Activated gamma-delta T cell treated with Interleukin-2 at 50 U/mL for 16 hours (primary cell): ENCODE results near the gene PCOLCE2.

Experiments used
- DNase-seq: peaks from one replicate; pipeline ENCODE4 v3.0.0-alpha.2; 2020

The PCOLCE2 gene

DNA sequence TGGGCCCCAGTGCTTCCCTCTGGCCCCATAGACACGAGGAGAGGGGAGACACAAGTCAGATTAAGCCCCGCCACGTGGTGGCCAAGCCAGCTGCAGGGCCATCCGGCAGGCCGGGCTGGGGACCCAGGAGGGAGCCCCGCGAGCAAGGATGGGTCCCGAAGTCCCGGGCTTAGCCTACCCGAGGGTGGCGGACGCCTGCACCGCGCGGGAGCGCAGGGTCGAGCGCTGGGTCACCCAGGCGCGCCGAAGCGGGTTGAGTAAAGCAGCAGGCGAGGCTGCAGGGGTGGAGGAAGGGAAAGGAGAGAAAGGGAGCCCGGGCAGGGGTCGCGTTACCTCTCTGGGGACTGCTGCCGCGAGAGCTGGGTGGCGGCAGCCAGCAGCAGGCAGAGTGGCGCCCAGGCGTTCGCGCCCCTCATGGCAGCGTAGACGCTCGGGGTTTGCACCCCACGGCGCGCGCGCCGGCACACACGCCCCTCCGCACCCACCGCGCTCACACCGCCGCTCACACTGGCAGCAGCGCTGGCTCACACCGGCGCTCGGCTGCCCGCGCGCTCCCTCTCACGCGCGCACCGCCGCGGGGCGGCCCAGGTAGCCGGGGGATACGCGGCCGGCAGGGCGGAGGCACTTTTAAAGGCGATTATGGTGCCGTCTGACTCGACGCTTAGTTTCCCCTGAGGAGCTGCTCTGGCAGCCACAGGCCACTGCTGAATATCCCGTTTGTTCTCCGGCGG lies at the start of gene PCOLCE2:
TSS of gene PCOLCE2 (minus strand) at position 603 of the 731 bp plus-strand sequence. CDS start at position 416, 187 bp downstream.
- no peak for DNase-seq

- DNase-seq: no peak
These were observed 47.1 kb upstream of the PCOLCE2 start for GRCh38 chr3:142935963-142936362.

DNA sequence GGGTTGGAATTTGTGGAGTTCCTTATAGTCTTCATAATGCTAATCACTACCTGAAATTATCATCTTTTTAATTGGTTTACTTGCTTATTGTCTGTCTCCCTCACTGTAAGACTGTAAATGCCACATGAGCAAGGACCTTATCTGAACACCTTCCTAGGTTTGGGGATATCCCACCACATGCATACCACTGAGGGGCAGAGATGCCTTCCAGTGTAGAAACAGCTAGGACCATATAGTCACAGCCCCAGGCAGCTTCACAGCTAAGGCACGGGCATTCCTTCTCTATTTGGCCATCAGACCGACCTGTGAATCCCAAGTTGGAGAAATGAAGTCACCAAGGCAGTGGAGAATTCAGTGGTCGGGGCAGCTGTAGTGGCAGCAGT lies 46.0 kb upstream of the PCOLCE2 start:
- DNase-seq: no peak

DNA sequence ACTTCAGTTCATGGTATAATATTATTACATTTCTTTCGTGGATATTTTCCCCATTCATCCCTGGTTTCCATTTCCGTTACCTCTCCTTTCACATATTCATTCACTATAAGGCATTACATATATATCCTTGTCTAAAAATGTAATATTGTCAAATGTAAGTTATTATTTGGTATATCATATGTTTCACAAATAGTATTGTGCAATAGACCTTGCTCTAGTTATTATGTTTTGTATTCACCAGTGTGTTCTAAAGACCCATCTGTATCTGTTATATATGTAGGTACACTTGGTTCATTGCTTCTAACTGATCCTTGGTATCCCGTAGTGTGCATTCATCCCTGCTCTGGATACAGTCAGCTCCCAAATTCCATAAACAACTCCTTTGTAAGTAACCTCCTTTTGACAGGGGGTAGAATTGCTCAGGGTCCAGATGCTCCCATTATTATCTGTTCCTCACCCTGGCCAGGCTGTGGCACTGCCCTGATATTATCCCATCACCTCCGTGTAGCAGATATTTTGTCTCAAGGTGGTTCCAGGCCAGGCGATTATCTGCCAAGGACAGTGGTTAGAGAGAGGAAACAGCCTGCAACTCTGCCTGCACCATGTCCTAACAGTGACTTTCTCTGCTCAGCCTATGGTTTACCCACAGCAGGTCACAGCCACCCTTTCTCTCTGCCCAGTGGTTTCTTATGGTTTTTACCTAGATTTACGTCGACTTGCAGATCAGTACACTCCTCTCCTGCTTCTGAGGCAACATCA lies 45.4 kb upstream of the PCOLCE2 start:
- no peak for DNase-seq

- no peak for DNase-seq
These were observed 42.3 kb upstream of the PCOLCE2 start for GRCh38 chr3:142931222-142931621.

DNA sequence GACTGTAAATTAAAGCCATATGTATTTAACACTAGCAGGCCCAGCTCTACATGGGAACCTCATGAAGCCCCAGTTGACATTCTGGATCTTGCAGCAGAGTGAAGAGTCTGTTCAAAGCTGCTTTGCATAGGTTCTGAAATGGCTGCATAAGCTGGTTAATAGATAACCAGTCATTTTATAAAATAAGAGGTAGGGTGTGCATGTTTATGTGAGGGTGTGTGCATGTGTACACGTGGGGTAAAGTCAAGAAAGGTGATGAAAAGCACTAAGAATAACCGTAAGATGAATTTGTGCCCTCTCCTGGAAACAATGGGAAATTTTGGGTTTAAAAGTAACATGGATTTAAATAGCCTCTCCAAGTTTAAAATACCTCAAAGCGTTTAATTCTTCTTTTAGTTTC lies 41.6 kb upstream of the PCOLCE2 start:
- no peak for DNase-seq

DNA sequence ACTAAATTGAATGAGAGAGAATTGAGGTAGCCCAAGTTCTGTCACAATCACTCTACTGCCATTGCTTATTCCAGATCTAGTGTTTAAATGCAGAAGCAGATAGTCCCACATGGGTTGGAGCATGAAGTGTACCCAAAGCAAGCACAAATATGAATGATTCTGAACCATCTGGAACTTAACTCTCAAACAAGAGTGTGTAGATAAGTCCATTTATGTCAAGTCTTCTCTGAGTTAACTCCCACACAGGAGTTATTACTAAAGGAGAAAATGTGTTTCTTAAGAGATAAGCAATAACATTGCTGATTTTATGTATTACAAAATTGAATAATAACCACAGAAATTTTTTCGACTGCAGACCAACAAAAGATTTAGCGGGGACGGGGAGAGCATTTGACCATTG lies 41.0 kb upstream of the PCOLCE2 start:
- no peak for DNase-seq

GRCh38 chr3:142929109-142929508 lies 40.2 kb upstream of the PCOLCE2 start:
- no peak for DNase-seq

DNA sequence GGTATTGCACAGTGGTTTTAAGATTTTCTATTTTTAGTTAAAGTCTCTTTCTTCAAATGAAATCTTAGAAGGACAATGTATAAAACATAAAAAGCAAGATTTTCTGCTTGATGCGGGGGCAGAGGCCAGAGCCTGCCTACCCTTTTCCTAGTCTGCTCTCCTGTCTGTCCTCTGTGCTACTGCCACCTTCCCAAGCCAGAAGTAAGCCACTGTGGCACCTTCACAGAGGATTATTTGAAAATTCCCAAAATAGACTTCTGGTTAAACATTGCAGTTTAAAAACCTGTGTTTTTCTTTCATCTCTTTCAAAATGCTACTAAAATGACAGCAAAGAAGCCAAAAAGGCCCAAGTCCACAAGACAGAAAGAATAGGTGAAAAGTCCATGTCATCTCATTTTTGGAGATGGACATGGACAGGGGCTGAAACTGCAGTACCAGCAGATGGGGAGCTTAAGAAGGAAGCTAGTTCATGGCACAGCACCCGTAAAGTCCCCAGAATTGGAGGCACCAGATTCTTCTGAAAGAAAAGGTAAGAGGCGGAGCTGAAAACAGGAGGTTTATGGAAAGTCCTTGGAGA lies 37.6 kb upstream of the PCOLCE2 start:
- DNase-seq: no peak

DNA sequence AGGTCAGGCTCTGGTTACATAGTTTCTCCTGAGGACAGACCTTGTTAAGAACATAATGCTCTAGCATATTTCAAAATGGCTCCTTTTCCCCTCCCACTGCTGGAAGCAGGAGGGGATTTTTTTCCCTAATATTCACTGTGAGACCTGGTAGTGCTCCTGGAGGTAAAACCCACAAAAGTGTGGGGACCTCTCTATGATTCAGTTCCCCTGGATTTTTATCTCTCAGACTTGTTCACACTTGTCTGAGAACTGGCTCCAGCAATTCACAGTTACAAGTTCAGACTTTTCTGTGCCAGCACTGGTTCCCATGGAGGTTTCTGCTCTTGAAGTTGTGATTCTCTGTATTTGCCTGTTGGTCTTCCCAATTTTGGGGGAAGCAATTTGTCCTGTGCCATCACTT lies 36.3 kb upstream of the PCOLCE2 start:
- DNase-seq: no peak

DNA sequence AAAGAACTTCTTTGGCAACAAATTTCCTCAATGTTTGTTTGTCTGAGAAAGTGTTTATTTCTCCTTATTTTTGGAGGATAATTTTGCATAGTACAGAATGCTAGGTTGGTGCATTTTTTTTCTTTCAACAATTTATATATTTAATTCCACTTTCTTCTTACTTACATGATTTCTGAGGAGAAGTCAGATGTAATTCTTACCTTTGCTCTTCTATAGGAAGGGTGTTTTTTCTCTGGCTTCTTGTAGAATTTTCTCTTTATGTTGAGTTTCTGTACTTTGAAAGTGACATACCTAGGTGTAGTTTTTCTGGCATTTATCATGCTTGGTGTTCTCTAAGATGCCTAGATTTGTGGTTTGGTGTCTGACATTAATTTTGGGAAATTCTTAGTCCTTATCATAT lies 34.8 kb upstream of the PCOLCE2 start:
- DNase-seq: no peak

- no peak for DNase-seq
These were observed 27.7 kb upstream of the PCOLCE2 start for GRCh38 chr3:142916605-142917004.

DNA sequence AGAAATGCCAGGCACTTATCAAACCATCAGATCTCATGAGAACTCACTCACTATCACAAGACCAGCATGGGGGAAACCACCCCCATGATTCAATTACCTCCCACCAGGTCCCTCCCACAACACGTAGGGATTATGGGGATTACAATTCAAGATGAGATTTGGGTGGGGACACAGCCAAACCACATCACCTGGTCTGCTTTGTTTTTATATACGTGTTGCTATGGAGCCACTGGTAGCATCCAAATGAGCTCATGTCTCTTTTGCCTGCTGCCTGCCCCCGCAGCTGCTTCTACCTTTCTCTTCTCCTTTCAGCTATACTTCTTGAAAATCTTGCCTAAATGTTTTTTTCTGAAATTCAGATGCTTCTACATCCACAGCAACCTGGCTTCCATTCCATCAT lies 26.8 kb upstream of the PCOLCE2 start:
- no peak for DNase-seq

DNA sequence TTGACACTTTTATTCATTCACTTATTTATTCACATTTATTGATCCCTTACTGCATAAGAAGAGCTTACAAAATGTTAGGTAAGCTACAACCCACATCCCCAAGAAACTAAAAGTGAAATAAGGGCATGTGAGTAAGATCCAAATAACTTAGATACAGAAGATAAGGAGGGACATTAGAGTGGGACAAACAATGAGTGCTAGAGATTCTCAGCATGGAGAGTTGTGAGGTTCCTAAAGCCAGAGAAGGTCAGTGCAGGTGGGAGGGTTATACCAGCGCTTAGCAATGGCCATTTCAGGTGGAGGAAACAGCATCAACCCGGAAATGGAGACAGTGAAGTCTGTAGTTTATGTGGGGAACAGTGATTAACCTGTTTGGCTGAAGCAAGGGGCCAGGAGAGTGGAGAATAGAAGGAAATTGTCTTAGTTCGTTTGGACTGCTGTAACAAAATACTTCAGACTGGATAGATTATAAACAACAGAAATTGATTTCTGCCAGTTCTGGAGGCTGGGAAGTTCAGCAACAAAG lies 25.5 kb upstream of the PCOLCE2 start:
- DNase-seq: no peak

- no peak for DNase-seq
These were observed 24.5 kb upstream of the PCOLCE2 start for GRCh38 chr3:142913432-142913831.

DNA sequence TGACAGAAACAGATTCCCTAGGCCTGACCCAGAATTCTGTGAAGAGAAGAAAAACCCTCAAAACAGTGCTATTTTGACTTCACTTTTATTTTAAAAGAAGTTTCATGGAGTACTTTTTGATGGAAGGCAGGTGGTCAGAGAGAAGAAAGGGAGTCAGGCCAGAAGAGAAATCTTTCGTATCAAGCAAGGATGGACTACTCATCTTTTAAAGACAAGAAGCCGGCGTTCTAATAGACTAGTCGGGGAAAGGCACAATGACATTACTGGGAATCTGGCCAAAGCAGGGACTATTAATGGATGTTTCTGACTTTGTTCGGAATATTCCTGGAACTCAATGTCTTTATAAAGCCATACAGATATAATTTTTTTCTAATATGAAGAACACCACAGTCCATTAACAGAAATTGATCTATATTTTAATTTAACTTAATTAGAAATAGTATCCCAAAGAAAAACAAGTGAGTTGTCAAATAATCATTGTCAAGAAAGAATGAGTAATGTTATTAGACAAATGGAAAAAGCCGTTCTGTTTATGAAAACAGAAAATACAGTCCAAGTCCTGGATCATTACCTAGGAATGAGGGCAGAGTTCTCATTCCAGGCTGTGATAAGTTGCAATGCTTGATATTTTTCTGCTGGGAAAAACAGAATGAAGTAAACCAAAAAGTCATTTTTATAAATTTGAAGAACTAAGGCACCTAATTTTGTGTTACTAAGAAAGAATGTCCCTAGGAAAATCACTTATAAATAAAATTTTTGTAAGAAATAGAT lies 23.7 kb upstream of the PCOLCE2 start:
- no peak for DNase-seq

DNA sequence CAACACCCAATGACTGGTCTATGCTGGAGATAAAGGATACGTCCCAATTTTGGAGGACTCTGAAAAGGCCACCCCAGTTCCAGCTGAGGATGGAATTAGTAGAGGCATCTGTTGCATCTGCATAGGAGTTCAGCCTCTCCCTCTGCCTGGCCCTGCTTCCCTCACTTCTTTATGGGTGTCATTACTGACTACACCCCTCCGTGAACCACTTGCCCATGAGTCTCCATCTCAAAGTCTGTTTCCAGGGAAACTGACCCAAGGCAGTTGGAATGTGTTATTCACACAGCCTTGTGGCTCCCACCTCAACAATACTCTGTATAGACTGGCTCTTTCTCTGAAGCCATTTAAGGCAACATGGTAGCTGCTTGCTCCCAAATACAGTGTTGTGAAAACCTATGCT lies 21.4 kb upstream of the PCOLCE2 start:
- no peak for DNase-seq

GRCh38 chr3:142909282-142909681 lies 20.4 kb upstream of the PCOLCE2 start:
- DNase-seq: no peak

DNA sequence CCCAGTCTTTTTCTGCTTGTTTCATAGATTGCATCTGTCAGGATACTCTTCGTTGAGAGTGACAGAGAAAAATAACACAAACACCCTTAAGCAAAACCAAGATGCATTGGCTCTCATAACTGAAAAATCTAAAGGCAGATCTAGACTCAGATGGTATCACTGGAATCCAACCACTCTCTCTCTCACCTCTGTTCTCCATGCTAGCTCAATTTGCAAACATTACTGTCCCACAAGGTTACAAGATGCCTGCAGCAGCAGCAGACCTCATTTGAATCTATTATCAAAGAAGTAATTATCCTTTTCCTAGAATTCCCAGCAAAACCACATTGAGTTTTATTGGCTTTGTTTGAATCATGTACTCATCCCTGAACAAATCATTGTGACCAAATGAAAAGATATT lies 19.1 kb upstream of the PCOLCE2 start:
- DNase-seq: no peak

GRCh38 chr3:142904639-142905436 lies 16.0 kb upstream of the PCOLCE2 start:
- no peak for DNase-seq

DNA sequence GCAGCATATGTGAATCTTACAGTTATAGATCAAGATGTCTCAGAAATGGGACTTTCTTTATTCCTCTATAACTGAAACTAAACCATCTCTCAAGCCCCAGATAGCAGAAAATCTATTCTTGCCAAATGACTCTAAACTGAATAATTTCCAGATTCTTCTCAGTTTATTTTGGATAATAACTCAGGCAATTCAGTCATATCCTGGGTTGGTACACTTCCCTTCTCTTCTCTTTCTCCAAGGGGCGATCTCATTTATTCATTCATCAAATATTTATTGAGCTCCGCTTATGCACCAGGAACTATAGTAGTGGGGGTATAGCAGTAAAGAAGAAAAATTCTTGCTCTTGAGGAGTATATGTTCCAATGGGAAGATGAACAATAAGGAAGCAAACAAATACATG lies 13.5 kb upstream of the PCOLCE2 start:
- DNase-seq: no peak
